GM12872 (cell line): ENCODE results near the gene PHTF1.

Experiments
- TF ChIP-seq, protein P1 (sequence below): IDR thresholded peaks from 3 replicates; pipeline ENCODE4 v1.5.1; 2011; ENCODE audit warnings: low read depth, mild to moderate bottlenecking, low read length, moderate library complexity; ENCODE audit not compliant: insufficient read depth

Gene PHTF1

DNA sequence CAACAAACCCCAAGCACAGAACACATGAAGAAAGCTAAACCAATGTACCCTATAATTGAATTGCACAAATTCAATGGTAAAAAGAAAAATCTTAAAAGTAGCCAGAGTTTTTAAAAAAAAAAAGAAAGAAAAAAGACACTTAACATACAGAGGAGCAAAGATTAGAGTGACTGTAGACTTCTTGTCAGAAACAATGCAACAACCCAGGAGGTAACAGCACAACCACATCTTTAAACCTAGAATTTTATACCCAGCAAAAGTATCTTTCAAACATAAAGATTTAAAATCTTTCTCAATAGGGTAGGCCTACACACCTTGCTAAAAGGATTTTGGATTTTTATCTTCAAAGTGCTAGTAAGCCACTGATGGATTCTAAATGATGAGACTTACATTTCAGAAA, 64.4 kb downstream of the PHTF1 start:
- TF ChIP-seq, protein P1, sequence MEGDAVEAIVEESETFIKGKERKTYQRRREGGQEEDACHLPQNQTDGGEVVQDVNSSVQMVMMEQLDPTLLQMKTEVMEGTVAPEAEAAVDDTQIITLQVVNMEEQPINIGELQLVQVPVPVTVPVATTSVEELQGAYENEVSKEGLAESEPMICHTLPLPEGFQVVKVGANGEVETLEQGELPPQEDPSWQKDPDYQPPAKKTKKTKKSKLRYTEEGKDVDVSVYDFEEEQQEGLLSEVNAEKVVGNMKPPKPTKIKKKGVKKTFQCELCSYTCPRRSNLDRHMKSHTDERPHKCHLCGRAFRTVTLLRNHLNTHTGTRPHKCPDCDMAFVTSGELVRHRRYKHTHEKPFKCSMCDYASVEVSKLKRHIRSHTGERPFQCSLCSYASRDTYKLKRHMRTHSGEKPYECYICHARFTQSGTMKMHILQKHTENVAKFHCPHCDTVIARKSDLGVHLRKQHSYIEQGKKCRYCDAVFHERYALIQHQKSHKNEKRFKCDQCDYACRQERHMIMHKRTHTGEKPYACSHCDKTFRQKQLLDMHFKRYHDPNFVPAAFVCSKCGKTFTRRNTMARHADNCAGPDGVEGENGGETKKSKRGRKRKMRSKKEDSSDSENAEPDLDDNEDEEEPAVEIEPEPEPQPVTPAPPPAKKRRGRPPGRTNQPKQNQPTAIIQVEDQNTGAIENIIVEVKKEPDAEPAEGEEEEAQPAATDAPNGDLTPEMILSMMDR = no peak

DNA sequence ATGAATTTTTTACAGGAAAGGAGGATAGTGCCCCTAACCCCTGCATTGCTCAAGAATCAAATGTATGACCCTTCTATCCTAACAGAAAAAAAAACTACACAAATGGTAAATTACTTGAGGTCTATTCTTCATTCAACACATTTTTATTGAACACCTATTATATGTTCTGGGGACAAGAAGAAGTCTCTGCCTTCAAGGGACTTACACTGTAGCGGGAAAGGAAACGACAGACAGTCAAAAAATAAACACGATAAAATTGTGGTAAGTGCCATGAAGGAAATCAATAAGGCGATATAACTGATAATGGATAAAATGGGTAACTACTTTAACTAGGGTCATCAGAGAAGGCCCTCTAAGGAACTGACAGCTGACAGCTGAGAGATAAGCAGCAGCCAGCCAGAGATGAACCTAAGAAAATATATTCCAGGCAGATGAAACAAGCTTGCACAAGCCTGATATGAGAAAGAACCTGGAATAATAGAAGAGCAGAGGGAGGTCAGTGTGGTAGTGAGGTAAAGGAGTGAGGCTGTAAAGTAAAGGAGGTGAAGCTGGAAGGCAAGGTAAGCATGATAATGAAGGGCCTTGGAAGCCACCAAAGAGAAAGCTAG, 66.4 kb downstream of the PHTF1 start:
- TF ChIP-seq, protein P1 = no peak

DNA sequence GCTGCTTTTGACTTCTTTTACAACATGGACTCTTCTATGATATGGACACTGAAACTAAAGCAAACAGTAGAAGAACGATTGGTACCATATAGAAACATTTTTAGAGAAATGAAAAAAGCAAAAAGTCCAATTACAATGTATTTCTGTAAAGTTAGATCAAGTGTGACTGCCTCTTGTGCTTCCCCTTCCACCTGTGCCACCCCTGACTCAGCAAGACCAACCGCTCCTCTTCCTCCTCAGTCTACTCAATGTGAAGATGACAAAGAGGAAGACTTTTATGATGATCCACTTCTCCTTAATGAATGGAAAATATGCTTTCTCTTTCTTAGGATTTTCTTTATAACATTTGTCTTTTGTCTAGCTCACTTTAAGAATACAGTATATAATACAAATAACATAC, 66.9 kb downstream of the PHTF1 start:
- TF ChIP-seq, protein P1 = no peak

DNA sequence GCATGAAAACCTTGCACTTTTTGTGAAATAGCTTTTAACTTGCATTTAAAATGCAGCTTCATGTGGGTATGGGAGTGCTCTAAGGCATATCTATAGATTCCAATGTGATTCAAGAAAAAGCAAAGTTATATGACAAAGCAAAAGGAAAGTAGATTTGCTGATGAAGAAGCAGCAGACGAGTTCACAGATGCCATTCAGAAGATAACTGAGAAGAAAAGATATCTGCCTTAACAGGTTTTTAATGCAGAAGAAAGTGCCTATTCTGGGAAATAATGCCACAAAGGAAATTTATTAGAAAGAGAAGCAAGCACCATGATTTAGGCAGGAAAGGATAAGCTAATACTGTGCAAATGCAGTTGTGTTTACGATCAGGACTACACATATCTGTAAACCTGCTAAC, 68.1 kb downstream of the PHTF1 start:
- TF ChIP-seq, protein P1 = no peak

DNA sequence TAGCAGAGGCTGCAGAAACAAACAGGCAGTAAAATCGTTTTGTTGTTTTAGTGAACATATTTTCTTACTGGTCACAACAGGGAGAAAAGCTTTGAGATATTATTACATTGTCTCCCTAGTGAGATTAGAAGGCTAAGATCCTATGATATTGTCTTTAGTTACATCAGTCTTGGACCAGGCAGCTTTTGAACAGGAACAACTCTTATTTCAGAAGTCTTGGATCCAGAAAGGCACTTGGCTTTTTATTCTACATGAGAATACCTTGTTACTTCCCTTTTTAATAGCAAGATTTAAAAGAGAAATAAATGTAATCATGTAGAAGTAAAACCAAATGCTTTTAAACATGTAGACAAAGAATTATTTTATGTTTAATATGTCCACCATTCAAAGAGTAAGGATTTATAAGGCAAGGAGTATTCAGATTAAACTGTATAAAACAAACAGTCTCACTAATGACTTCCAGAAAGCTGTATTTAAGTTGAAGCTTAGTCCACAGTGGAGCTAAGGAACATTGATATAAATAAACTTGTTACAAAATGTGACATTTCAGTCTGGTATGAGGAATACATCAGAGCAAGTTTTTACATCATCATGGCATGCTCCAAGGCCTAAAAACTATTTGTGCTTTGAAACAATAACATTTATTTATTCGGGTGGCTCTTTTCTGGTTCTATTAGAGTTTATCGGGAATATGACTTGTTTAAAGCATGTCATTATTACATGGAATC, 72.2 kb downstream of the PHTF1 start:
- TF ChIP-seq, protein P1 = no peak

DNA sequence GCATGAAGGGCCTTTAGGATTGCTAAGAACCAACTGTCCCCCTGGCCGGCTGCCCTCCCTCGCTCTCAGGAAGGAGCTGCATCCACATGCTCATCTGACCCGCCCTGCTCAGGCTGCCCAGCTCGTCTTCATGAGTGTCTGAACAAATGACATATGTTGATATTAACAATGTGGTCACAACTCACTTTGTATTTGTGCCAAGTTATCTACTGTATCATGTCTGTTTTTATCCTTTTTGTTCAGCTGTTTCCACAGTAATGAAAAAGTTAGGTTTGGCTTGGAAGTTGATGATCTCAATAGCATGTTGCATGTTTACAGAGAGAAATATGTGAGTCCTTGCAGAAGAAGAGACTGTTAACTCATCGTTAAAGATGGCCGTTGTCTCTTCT, 75.1 kb downstream of the PHTF1 start:
- TF ChIP-seq, protein P1 = no peak

DNA sequence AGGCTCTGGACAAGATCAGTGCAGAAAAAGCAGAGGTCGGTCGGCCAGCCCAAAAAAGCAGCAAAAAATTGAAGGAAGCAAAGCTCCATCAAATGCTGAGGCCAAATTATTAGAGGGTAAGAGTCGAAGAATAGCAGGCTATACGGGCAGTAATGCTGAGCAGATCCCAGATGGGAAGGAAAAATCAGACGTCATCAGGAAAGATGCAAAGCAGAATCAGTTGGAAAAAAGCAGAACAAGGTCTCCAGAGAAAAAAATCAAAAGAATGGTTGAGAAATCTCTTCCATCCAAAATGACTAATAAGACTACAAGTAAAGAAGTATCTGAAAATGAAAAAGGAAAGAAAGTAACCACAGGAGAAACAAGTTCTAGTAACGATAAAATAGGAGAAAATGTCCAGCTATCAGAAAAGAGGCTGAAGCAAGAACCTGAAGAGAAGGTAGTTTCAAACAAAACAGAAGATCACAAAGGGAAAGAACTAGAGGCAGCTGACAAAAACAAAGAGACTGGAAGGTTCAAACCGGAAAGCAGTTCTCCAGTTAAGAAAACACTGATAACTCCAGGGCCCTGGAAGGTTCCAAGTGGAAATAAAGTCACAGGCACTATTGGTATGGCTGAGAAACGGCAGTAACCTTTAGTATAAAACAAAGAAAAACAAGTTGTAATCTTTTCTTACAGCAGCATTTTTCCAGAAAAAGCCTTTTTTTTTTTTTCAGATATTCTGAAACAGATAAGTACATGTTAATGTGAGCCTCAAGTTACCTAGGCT, 75.7 kb downstream of the PHTF1 start:
- TF ChIP-seq, protein P1 = no peak
